ENCODE measurements around the gene NRN1. TPM values are rescaled to one million over a fixed set of nuclear protein-coding genes. Genes with fewer than 3 reads are reported as not detected.
A peak's percentile ranks its signal among the peaks of the same experiment; 100 is the strongest.

Gene NRN1
- total RNA-seq, 1 donor from 2014 or later: 9.8 TPM

DNA sequence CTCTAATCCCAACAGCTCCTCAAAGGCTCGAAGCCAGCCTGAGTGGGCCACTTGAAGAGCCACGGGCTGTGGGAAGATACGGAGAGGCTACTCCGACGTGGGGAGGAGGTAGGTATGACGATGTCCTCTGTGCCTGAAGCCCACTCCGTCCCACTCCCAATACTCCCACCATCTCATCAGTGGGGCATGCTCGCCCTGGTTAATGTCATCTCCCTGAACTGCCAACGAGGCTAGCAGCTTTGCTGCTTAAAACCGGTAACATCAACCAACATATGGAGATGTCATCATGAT is 11.1 kb downstream of the NRN1 start:
- Histone ChIP-seq H3K9me3 (no peaks in the 10 kb centered on the region), H3K4me3 (peak overlapping the region; percentile 45 to 49), H3K4me1 (peaks cover 45% of the 10 kb centered on the region), H3K27me3 (peaks cover 18% of the 10 kb centered on the region), H3K36me3 (no peaks in the 10 kb centered on the region), H3K27ac (no peak overlapping the region)
- DNase-seq (ENCODE audit: extremely low spot score in 2 of 2): no peak
- intact Hi-C loops (cut with DNase I): no loop called here
- TF ChIP-seq POLR2A (IDR thresholded peaks at IDR 0.05): no peak
- TF ChIP-seq POLR2AphosphoS5 (IDR thresholded peaks at IDR 0.05; ENCODE audit: insufficient read depth in 1 of 2, low read depth in 1 of 2): no peak
- TF ChIP-seq, protein P1, sequence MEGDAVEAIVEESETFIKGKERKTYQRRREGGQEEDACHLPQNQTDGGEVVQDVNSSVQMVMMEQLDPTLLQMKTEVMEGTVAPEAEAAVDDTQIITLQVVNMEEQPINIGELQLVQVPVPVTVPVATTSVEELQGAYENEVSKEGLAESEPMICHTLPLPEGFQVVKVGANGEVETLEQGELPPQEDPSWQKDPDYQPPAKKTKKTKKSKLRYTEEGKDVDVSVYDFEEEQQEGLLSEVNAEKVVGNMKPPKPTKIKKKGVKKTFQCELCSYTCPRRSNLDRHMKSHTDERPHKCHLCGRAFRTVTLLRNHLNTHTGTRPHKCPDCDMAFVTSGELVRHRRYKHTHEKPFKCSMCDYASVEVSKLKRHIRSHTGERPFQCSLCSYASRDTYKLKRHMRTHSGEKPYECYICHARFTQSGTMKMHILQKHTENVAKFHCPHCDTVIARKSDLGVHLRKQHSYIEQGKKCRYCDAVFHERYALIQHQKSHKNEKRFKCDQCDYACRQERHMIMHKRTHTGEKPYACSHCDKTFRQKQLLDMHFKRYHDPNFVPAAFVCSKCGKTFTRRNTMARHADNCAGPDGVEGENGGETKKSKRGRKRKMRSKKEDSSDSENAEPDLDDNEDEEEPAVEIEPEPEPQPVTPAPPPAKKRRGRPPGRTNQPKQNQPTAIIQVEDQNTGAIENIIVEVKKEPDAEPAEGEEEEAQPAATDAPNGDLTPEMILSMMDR (IDR thresholded peaks at IDR 0.05): no peak

DNA sequence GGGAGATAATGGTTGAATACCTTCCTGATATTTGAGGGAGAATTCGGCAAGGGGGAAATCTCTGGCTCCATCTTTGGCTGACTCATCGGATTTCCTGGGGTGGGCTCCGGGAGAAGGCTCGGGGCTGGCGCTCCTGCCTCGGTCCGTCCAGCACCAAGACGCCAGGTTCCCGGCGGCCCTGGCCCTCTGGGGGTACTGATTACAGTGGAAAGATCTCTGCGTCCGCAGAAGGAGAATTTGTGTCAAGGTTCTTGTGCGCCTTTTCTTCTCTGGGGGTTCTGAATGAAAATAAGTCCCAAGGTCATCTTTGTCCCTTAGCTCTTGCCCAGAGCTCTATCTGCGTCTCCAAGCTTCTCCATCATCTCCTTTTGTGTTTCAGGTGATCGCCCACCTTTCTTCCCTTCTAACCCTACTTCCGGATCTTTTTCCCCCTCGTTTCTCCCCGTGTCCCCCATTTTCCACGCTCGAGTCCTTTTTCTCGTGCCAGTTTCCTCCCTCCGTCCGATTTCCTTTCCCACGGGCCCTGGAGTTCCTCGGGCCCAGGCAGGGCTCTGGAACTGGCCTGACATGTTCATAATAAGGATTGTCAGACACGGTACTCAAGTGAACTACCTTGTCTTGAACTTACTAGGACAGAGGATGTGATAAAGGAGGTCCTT is 11.6 kb downstream of the NRN1 start:
- no peak for DNase-seq (ENCODE audit: extremely low spot score in 2 of 2)
- no peak overlapping the region for H3K27ac ChIP-seq
- intact Hi-C loops (cut with DNase I): no loop called here

DNA sequence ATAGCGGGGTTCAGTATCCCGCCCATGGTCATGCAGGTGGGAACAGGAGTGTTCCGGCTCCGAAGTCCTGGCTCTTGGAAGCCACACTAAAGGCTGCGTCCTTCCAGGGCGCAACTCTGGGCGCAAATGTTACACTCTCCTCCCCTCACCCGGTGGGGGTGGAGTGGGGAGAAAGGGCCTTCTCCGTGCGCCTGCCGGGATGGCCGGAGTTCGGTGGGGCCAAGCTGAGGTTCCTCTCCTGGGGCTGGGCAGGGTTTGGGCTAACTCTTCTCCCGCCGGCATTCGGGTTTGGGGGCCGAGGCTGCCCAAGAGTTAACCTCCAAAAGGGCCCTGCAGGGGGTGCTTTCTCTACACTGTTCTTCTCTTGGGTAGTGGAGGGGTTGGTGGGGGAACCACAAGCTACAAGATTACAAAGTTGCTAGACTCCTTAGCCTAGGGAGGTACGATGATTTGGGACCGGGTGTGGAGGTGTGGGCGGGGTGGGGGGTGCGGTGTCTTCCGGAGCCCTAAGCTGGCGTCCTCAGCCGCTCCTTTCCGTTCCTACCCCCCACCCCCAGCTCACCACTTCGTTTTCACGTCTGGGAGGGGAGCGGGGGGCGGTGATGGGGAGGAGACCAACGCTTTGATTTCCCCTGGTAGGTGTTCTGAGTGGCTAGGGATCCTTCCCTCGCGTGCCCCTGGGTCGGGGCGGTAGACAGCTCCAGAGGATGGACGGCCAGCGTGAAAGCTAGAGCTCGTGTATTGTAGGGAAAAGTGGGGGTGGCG is 12.3 kb downstream of the NRN1 start:
- Histone ChIP-seq H3K27me3 (peaks cover 18% of the 10 kb centered on the region), H3K9me3 (no peaks in the 10 kb centered on the region), H3K27ac (no peak overlapping the region), H3K4me3 (no peak overlapping the region), H3K4me1 (peaks cover 43% of the 10 kb centered on the region), H3K36me3 (no peaks in the 10 kb centered on the region)
- intact Hi-C loops (cut with DNase I): no loop called here
- TF ChIP-seq, protein P1 (IDR thresholded peaks at IDR 0.05): no peak
- no peak for DNase-seq (ENCODE audit: extremely low spot score in 2 of 2)

More for the DNA sequence above, 11.6 kb downstream of the NRN1 start:
- H3K36me3 ChIP-seq: no peaks in the 10 kb centered on the region
- no peaks in the 10 kb centered on the region for H3K9me3 ChIP-seq
- peaks cover 45% of the 10 kb centered on the region for H3K4me1 ChIP-seq
- peaks cover 18% of the 10 kb centered on the region for H3K27me3 ChIP-seq
- peak overlapping the region in 1 of 2 donors; percentile 49 for H3K4me3 ChIP-seq
- no peak for TF ChIP-seq POLR2A (IDR thresholded peaks at IDR 0.05)
- no peak for TF ChIP-seq POLR2AphosphoS5 (IDR thresholded peaks at IDR 0.05; ENCODE audit: insufficient read depth in 1 of 2, low read depth in 1 of 2)
- TF ChIP-seq, protein P1 (IDR thresholded peaks at IDR 0.05): no peak

DNA sequence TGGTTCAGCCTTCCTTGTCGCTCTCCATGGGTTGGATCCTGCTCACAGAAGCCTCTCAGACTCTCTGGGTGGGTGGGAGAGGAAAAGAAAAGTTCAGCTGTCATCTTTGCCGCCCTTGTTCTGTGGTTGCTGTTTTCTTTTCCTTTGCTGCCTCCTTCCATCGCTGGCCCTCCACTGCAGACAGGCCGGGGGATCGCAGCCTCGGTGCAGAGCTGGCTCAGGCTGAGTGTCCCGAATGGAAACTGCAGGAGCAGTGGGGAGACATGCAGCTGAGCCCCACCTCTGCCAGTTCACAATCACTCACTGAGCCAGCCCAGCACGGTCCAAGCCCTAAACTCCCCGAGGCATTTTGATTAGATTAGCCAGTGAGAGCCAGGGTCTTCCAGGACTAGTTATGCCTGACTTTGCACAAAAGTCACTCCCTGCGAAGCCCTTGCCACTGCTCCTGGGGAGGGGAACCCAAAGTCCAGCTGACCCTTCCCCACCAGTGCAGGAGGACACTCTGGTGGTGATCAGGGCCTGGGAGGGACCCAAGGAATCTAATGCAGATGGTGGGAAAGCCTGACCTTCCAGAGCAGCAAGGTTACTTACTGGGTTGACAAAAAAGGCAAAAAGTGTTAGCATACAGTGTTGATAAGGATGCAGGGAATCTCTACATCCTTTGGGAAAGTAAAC is 14.0 kb downstream of the NRN1 start:
- H3K27me3 ChIP-seq: peaks cover 8% of the 10 kb centered on the region
- no peak for TF ChIP-seq POLR2AphosphoS5 (IDR thresholded peaks at IDR 0.05; ENCODE audit: insufficient read depth in 1 of 2, low read depth in 1 of 2)
- TF ChIP-seq, protein P1 (IDR thresholded peaks at IDR 0.05): no peak
- TF ChIP-seq POLR2A (IDR thresholded peaks at IDR 0.05): no peak
- H3K4me1 ChIP-seq: peaks cover 28% of the 10 kb centered on the region
- no peak overlapping the region for H3K27ac ChIP-seq
- intact Hi-C loops (cut with DNase I): no loop called here
- H3K36me3 ChIP-seq: no peaks in the 10 kb centered on the region
- H3K4me3 ChIP-seq: no peak overlapping the region
- DNase-seq (ENCODE audit: extremely low spot score in 2 of 2): no peak
- no peaks in the 10 kb centered on the region for H3K9me3 ChIP-seq

DNA sequence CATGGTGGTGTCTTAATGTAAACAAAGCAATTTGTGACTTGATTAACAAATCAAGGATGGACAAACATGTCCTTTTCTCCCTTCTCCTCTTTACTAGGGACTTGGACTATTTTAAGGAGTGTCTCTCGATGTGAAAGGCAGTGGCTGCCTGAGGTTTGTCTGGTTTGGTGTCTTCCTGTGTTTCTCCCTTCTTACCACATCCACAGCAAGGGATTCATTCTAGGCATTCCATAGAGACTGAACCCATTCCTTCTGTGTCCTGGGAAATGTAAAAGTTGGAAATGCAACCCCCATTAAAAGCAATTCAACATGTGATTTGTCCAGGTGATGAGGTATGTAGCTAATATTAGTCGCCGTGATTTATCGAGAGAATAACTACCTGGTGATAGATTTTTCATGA is 15.9 kb downstream of the NRN1 start:
- DNase-seq (ENCODE audit: extremely low spot score in 2 of 2): no peak
- H3K27me3 ChIP-seq: peaks cover 3% of the 10 kb centered on the region
- H3K4me3 ChIP-seq: no peak overlapping the region
- H3K4me1 ChIP-seq: peaks cover 9% of the 10 kb centered on the region
- TF ChIP-seq POLR2AphosphoS5 (IDR thresholded peaks at IDR 0.05; ENCODE audit: insufficient read depth in 1 of 2, low read depth in 1 of 2) (no peak), POLR2A (IDR thresholded peaks at IDR 0.05) (no peak)
- TF ChIP-seq, protein P1 (IDR thresholded peaks at IDR 0.05): no peak
- intact Hi-C loops (cut with DNase I): no loop called here
- no peaks in the 10 kb centered on the region for H3K9me3 ChIP-seq
- H3K27ac ChIP-seq: no peak overlapping the region
- H3K36me3 ChIP-seq: no peaks in the 10 kb centered on the region

Measured in vagina (tissue), 2 donors.